ENCODE results near the gene LRRK1.

- TF ChIP-seq CTCF (IDR thresholded peaks at IDR 0.05) (no peak), POLR2A (IDR thresholded peaks at IDR 0.05) (no peak)
Measured at GRCh38 chr15:100944244-100944895, 25.2 kb downstream of the LRRK1 start.
